Fibroblast of villous mesenchyme (primary cell): ENCODE data around the gene WDR91. TPM values are rescaled to one million over a fixed set of nuclear protein-coding genes. Genes with fewer than 3 reads are reported as not detected.

ENCODE experiments used
- DNase-seq: peaks from one replicate; pipeline ENCODE4 v3.0.0-alpha.2; 2010; ENCODE audit warnings: low read depth
- H3K4me3 ChIP-seq: 2 replicates; pipeline ENCODE4 v1.5.1; 2011; ENCODE audit warnings: low read depth, mild to moderate bottlenecking, low read length
- CTCF ChIP-seq: IDR thresholded peaks from 2 replicates; pipeline ENCODE4 v1.5.1; 2012; ENCODE audit warnings: low read depth, mild to moderate bottlenecking, low read length; ENCODE audit not compliant: insufficient read depth
- total RNA-seq: library from RNA; depleted of rRNA; stranded (reverse); fragments of >200 nt; gene quantifications from 2 replicates; pipeline ENCODE4 v1.2.3, GENCODE V29; 2012

WDR91 gene
- total RNA-seq, 1 donor: 4.3 TPM

GRCh38 chr7:135152442-135152841 is 58.9 kb downstream of the WDR91 start:
- H3K4me3 ChIP-seq: no peak overlapping the region
- no peak for DNase-seq
- TF ChIP-seq CTCF: no peak

- TF ChIP-seq CTCF: no peak
- H3K4me3 ChIP-seq: no peak overlapping the region
- DNase-seq: no peak
Observed at GRCh38 chr7:135151533-135151932, 59.8 kb downstream of the WDR91 start.

DNA sequence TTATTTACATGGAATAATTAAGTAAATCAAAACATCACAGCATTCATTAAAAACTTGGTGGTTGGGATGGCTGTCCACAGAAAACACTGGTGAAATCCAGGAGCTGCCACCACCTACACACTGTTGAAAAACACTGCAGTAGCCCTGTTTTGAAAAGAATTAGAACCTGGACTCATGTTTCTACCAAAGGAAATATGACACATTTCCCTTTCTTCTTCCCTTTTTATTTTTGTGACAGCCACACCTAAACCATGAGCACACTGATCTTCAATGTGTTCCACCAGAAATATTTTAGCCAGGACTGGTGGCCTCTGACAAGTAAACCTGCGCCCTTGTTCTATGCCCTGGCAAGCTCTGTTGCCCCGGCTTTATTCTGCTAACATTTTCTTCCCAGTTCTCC is 60.2 kb downstream of the WDR91 start:
- DNase-seq: no peak
- H3K4me3 ChIP-seq: no peak overlapping the region
- no peak for TF ChIP-seq CTCF

DNA sequence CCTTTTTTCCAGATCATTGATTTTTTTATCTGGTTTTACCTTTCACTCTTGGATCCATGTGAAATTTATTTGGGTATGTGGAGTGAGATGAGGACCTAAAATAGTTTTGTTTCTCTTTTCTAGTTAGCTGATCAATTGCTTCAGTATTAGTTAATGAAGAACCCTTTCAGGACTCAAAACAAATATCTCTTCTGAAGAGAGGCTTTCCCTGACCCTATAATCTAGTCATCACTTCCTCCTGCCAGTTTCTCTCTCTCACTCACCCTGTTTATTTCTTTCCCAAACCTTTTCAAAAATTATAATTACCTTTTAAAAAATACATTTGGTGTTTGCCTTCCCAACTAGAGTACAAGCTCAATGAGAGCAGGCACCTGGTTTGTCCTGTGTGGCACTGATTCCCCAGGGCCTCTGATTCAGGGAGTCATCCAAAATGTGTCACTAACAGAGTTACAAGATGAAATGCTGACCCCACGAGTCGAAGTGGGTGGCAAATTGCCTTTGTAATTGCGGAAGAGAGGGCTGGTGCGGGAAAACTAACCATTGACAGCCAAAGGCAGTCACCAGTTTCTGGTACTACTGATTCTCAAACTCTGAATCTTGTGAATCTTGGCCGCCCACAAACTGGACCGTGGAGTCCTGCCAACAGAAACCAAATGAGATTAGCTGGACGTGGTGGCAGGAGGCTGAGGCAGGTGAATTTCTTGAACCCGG is 61.1 kb downstream of the WDR91 start:
- no peak overlapping the region for H3K4me3 ChIP-seq
- TF ChIP-seq CTCF: no peak
- DNase-seq: no peak

- TF ChIP-seq CTCF: peak; percentile 17
- DNase-seq: peak; percentile 91
- H3K4me3 ChIP-seq: peak within 1 kb of the TSS; percentile 67
Observed at GRCh38 chr7:135147899-135148721, 63.2 kb downstream of the WDR91 start, which contains the start of gene TMEM140. Gene TMEM140, plus strand, starts transcription at chr7:135148072. Its CDS starts 16,370 bp downstream, at chr7:135164442.

DNA sequence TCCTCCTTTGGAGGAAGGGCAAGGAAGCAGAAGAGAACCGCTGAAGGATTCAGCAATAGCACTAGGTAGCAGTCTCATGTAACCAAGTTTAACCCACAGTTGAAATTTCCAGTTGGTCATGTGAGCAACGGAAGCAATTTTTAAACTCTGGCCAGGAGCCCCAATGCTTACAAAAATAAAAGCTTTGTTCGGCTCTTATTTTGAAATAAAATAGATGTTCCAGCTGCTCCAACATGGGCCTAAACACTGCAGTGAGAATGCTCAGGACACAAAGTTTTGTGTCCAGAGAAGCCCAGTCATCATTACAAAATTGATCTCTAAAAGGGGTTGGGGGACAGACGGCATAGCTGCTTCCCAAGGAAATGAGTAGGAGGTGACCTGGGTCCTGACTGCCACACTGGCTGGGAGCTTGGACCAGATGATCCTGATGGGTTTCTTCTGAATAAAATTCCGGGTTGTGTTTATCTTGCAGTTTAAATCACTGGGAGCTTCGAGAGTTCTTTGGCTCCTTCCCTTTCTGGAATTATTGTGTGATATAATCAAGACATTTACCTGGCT is 63.9 kb downstream of the WDR91 start:
- H3K4me3 ChIP-seq: peak overlapping the region; percentile 67
- DNase-seq: peak; percentile 72
- no peak for TF ChIP-seq CTCF
